ENCODE results near the gene SPART.
"Not testable (repeated sequence)": the region's sequence is repeated elsewhere in the genome, so short reads cannot be mapped to it uniquely, and the experiment has no call there.

SPART gene

DNA sequence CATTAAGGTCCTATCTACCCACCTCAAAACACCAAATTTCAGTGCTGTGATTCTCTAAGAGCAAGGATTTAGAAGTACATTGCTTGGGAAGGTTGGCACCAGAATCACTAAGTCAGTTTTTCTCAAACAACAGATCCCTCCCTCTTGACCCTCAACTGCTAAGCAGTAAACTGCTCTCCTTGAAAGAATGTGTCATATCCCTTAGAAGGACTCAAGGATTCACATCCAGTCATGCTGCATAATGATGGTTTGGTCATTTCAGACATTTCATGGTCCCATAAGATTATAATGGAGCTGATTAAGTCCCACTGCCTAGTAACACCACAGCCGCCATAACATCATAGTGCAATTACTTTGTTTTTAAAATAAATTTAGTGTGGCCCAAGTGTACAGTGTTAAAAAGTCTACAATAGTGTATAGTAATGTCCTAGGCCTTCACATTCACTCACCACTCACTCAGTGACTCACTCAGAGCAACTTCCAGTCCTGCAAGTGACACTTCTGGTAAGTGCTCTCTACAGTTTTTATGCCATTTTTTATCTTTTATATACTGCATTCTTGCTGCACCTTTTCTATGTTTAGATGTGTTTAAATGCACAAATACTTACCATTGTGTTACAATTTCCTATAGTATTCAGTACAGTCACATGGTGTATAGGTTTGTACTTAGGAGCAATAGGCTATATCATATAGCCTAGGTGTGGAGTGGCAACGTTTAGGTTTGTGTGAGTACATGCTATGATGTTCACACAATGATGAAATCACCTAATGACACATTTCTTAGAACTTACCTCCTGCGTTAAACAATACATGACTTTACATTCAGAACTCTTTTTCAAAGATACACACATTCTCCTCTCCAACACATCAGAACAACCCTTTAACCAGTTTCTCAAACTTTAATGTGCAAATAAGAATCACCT is 32.9 kb downstream of the SPART start:
- DNase-seq: no peak

DNA sequence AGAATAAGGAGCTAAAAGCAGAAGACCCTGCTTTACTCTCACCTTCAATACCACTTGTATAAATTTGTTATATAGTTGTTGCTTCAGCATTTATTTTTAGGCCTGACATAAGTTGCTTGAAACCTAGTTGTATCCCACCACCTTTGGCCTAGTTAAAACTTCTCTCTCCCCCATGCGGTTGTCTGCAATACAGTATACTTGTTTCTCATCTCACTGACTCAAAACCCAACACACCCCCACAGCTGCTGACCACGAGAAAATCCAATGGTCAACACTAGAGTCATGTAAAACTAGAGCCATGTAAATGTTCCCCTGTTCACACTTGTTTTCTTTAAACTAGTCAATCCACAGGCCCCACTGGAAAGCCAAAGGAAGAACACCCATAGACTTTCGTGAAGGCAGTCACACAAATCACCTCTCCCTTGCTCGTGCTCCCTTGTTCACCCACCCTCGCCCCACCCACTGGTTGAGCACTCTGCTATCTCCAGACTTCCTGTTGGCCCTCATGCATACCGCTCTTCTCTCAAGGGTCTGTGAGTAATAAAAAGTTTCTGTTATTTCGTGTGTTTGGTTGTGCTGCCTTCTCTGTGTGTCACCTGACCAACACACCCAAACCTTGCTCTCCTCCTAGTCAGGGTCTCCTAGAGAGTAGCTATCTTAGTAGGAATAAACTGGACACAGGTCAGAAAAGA is 35.6 kb downstream of the SPART start:
- no peak for DNase-seq

DNA sequence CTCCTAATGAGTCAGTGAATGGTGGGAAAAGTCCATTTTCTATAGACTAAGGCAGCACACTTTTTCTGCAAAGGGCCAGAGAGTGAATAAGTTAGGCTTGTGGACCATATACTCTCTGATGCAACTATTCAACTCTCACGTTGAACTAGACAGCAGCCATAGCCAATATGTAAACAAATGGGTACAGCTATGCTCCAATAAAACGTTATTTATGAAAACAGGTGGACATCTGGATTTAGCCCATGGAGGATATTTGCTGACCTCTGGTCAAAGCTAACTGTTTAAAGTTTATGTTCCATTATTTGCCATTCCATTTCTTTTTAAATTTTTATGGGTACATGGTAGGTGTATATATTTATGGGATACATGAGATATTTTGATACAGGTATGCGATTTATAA is 43.9 kb downstream of the SPART start:
- no peak for DNase-seq

DNA sequence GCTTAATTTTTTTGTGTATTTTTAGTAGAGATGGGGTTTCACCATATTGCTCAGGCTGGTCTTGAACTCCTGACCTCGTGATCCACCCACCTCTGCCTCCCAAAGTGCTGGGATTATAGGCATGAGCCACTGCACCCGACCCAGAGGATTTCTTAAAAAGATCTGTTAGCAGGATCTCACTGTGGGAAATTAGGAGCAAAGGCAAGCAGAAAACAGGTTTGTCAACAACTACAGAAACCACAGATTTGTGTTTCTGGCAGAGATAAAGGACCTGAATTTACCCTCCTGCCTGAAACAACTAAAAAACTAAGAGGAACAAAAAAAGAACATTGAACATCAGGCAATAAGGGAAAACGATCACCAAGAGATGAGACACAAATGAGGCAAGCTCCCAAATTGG is 46.7 kb downstream of the SPART start:
- DNase-seq: not testable (repeated sequence)

DNA sequence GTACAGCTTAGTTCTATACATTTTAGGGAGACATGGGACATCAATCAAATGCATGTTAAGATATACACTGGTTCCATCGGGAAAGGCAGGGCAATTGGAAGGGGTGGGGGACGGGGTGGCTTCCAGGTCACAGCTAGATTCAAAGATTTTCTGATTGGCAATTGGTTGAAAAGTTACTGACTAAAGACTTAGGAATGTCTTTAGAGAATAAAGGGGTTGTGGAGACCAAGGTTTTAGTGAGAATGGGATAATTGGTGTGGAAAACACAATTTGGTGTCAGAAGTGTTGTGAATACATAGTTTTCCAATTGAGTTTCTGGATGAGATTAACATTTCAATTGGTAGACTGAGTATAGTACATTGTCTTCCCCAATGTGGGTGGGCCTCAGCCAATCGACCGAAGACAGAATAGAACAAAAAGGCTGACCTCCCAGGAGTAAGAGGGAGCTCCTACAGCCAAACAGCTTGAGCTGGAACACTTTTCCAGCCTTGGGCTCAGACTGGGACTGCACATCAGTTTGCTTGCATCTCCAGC is 47.6 kb downstream of the SPART start:
- DNase-seq: no peak

DNA sequence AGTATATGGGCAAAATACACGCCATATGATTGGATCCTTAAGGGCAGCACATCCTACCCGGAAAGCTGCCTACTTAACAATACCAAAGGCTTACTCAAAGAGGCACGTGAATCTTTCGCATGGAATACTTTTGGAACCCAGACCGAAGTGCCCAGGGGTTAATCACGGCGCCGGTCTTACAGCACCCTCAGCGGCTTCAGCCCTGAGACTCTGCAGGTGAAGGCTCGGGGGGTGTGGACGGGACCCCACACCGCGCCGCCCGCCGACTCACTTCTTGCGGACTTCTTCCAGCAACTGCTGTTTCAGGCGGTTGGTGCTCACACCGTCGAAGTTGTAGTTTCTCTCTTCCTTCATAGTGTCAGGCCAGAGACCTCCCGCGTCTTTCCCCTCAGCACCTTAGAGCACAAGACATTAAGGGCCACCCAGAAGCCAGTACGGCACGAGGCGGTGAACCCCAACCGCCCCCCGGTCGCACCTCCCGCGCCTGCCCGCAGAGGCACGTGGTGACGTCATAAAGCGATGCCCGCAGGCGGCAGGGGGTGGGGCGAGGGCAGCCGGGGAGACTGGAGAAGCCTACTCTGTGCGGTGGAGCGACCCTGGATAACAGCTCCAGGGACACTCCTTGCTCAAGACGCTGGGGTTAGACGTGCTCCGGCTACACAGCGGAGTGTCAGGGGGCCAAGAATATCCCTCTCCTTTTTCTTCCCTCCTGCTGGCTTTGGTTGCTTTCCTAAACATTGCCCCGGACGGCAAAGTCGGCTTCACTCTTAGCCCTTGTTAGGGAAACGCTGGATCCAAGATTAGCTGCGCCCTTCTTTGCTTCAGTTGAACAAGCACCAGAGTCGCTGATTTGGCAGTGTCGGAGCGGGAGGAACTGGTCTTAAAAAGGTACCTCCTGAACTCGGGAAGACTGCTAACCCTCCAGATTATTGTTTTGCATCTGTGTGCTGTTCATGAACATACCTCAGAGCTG is 48.5 kb downstream of the SPART start, which contains the start of gene CCDC169:
CCDC169 (minus strand) TSS at position 449 of the 973 bp plus-strand sequence; CDS start at position 354, 95 bp downstream.
- DNase-seq: peak; percentile 60 to 74

DNA sequence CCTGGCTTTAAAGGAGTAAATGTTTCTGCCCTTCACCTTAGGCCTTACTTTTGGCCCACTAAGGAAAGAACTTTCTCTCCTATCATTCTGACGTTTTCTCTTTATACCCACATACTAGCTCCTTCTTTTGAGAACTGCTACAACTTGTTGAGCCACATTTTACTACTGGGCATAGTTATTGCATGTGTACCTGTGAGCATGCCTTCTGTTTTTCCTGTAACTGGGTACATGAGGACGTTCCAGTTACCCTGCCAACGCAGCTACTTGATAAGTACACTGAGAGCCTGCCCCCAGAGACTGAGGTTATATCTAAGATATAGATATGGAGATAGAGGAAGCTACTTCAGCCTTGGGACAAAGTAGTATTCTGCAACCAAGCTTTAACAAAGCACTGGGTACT is 52.1 kb downstream of the SPART start:
- no peak for DNase-seq

DNA sequence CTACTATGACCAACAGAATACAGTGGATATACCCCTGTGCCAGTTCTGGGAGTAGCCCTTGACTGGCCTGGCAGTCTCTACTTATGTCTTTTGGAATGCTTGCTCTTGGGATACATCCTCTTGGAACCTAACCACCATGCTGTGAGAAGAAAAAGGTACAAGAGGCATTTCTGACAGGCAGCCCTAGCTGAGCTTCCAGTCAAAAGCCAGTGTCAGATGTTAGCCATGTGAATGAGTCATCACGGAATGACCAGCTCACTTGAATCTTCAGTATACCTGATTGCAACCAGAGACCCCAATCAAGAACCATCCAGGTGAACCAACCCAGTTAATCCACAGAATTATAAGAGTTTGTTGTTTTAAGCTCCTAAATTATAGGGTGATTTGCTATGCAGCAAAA is 52.7 kb downstream of the SPART start:
- no peak for DNase-seq

DNA sequence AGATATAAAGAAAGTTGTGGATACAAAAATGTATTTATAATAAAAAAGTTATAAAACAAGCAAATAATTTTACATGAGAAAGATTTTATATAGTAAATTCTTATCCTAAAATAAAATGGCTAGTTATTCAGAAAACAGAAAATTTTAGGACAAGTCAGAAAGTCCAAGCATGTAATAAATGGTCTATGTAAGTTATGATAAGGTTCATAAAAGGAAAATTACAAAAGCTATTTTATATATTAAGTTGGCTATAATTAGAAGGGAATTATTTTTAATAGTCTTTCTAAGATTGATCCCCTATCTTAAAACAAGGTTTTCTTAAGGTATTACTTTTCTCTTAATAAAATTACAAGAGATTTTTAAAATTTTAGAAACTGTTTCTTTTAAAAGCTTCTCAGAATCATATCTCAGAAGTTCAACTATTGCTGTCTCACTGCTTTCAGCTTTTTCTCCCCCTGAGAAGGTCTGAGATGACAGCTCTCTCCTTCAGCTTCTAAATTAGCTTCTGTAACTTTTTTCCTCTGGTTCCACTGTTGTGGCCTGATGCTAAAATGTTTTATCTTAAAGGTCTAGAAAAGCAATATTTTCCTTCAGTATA is 57.3 kb downstream of the SPART start:
- no peak for DNase-seq

DNA sequence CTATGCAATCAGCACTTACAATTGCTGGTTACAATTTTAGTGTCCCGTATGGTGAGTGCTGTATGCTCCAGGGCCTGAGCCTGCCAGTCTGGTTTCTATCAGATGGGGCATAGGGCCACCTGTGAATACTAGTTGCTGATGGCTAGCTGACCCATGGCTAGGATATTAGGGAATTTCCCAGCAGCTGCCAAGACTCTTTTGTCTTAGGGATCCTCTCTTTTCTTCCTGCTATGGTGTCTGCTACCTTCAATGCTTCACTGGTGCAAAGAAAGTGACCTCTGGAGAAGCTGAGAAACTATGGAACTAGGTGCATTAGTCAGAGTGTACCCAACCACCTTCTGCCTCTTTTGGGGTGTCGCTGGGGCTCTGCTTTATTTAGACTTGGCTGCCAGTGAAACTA is 60.2 kb downstream of the SPART start:
- no peak for DNase-seq

DNA sequence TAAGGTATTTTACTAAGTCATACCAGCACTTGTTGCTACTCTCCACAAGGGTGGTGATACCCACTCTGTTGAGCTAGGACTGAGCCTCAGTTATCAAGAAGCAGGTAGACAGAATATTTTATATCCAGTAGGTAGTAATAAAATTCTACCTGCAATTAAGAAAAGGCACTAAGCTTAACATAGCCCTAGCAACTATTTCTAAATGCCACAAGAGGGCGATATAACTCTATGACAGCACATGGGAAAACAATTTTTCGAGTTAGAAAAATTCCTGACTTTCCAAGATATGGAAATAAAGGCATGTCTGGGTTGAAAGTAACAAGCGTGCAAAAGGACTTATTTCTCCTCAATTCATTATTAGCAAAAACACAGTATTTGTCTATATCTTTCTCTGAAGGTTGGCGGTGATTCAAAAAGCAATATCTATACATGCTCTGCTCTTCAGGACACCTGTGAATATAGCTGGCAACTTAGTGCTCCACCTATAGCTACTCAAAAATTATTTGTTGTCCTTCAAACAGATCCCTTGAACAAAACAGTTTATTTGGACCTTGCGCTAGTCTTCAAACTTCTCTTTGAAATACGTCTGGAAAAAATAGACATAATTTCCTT is 63.3 kb downstream of the SPART start:
- DNase-seq: no peak

DNA sequence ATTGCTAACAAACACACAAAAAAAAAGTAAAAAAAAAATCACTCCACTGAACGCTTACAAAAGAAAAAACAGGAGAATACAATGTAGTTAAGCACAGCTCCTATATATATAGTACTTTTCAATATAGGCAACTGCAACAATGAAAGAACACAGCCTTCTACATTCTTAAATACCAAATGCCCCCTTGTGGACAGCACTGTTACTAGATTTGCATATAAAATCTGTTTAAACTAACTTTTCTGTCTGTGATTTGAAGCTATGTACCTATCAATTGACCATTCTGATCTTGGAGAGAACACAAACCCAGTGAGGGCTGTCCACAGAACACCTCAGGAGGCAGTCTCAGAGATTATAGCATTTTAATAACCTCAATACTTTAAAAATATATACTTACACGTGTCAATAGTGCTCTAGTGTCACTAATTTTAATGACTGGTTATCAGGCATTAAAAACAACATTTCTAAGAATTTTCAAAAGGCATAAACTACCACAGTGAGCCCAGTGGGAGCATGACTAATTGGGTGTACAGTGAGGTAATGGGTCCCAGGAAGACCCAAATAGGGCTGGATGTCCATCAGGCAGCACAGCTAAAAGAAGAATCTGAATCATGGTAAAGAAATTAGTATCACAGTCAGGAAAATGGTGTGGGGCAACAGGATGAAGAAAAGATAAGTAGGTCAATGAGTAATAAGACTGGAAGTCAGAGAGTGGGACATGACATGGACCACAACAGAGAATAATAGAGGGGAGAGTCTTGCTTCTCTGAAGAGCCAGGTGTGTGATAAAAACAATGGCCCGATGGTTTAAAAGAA is 70.8 kb downstream of the SPART start:
- DNase-seq: no peak

DNA sequence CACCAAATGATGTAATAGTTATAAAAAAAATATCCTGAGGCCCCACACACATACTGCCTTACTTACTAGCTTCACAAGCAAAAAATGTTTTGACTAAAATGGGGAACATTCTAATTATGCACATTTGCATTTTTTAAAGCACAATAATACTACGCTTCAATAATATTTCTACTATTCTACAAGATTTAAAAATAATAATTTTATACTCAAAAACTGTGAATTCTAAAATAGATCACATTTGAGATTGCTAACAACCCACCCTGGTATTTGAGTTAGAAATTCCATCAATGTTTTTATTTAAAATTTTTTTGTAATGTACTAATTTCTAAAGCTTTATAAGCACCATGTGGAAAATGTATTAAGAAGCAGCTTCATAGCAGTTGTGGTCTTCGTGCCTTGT is 72.8 kb downstream of the SPART start:
- DNase-seq: no peak

DNA sequence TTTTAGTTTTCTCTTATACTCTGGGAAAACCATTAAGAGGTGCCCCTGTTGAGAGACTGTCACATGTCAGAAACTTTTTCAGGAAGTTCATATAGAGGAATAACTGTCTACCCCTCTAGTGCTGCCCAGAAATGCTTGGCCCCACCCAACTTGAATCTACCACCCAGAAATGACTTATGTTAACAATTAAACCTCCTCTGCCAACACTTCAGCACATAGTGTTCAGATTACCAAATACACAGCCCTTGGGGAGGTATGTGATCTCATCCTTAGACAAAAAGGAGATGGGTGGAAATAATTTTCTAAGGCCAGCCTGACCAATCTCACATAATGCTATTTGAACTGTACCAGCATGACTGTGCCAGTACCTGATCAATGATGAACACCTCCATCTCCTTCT is 84.2 kb downstream of the SPART start:
- DNase-seq: no peak

DNA sequence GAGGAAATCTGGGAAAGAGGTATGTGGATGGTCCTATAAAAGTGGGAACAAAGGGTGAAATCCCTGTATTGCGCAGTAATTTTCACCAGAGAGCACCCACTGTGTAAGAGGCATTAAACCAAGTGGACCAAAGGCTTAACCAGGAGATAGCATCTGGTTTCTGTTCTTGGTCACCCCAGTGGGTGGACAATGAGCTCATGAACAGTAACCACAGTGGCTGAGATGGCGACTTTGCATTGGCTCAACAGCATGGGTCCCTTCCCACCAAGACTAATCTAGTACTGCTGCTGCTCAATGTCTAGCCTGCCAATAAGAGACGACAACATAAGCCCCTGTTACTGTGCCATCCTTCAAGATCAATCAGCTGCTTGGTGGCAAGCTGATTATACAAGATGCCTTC is 85.2 kb downstream of the SPART start:
- no peak for DNase-seq

DNA sequence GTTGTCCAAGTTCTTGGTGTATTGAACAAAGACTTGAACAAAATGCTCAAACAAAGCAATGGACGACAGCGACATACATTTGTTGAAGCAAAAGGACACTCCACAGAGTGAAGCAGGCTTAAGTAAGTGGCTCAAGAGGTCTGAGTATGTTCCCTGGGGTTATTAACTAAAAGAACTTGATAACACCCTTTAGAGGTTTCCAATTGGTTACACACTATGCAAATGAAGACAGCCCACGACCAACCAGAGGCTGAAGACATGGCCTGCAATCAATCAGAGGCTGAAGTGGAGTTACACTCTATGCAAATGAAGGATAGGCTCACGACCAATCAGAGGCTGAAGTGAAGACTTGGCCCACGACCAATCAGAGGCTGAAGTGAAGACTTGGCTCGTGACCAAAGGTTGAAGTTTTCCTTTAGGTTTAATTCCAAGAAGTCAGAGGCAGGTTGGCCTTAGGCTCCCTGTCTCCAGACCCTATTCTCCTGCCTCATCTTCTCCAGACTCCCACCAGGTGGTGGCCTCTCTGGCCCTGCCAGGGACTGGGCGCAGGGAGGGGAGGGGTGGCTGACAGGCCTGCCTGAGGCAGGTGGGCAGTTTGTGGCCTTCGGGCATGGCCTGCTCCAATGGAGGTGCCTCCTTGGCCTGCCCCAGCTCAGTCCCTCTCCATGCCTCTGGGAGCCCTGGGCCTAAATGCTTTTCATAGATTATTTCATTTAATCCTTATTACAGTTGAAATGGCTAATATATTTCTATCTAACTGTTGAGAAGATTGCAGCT is 86.6 kb downstream of the SPART start:
- DNase-seq: no peak

DNA sequence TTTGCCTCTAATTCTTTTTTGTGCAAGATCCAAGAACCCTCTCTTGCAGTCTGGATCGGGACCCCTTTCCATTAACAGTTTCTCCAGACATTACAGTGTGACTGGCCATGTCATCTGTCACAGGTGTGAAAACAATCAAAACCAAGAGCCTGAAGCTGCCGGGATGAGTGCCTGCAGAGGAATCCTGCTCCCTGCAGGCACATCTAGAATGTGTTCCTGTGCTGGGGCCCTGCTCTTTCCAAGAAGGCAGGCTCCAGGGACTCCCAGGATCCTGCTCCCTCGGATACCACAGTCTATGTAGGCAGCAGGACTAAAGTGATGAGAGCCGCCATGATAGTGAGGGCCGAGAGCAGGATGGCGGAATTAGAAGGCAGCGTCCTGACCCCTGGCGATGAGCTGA is 87.4 kb downstream of the SPART start:
- no peak for DNase-seq
